ENCODE results near the gene ITM2B.

- TF ChIP-seq CTCF (IDR thresholded peaks at IDR 0.05) (no peak), EP300 (IDR thresholded peaks at IDR 0.05) (no peak)
Measured at GRCh38 chr13:48220981-48221685, 11.9 kb upstream of the ITM2B start.

Data from tibial nerve (tissue), 4 donors.